H1 (cell line): ENCODE measurements around the gene EPHA6. TPM values are rescaled to one million over a fixed set of nuclear protein-coding genes. Genes with fewer than 3 reads are reported as not detected.

ENCODE experiments used
- ATF3 ChIP-seq: IDR thresholded peaks from 2 replicates; pipeline ENCODE4 v1.6.1; 2011; ENCODE audit warnings: low read depth, mild to moderate bottlenecking, low read length; ENCODE audit not compliant: insufficient read depth
- CTCF ChIP-seq, 3 experiments: IDR thresholded peaks; 1 replicate in 2 of 3; 2 replicates in 1 of 3; pipeline versions ENCODE4 v1.5.1 to v1.6.1; 2011; ENCODE audit warnings: low read length in 3 of 3, mild to moderate bottlenecking in 3 of 3, inconsistent platforms in 2 of 3, low read depth in 1 of 3, moderate library complexity in 1 of 3; ENCODE audit not compliant: insufficient read depth in 1 of 3; ENCODE audit errors: control extremely low read depth in 1 of 3
- POLR2A ChIP-seq, 2 experiments: IDR thresholded peaks; 1 replicate in 1 of 2; 2 replicates in 1 of 2; pipeline ENCODE4 v1.6.1; 2011; ENCODE audit warnings: low read depth in 2 of 2, low read length in 2 of 2, mild to moderate bottlenecking in 2 of 2; ENCODE audit errors: control extremely low read depth in 1 of 2
- RAD21 ChIP-seq, 2 experiments: IDR thresholded peaks in 1 of 2; conservative IDR thresholded peaks in 1 of 2; 2 replicates each; pipeline ENCODE4 v1.6.1; 2011; ENCODE audit warnings: low read depth in 2 of 2, low read length in 2 of 2, improper control_type of control experiment in 1 of 2, inconsistent platforms in 1 of 2, mild to moderate bottlenecking in 1 of 2, moderate library complexity in 1 of 2
- SAP30 ChIP-seq: fragments of 300-600 bp; sonication (generic); IDR thresholded peaks from 2 replicates; pipeline ENCODE4 v1.7.1; 2012; ENCODE audit warnings: low read length, moderate library complexity, mild to moderate bottlenecking, inconsistent platforms; ENCODE audit not compliant: insufficient read depth, insufficient replicate concordance
- SIRT6 ChIP-seq: IDR thresholded peaks from one replicate; pipeline ENCODE4 v1.7.1; 2012; ENCODE audit warnings: low read length, inconsistent platforms
- polyA plus RNA-seq, 7 experiments: library from polyadenylated mRNA; depleted of rRNA in 3 of 7; stranded (reverse) in 5 of 7; unstranded in 2 of 7; fragments of >200 nt in 5 of 7; fragments of 200-250 nt in 2 of 7; gene quantifications; 1 replicate in 5 of 7; 2 replicates in 1 of 7; 4 replicates in 1 of 7; pipeline versions ENCODE4 v1.2.1 to v1.2.3, GENCODE V29; 2011 to 2013; ENCODE audit warnings: missing spikeins in 2 of 7, mixed read lengths in 2 of 7
- total RNA-seq: library from RNA; stranded (reverse); fragmentation: NEBNext Ultra II Directional; extraction: Animal tissue kit (Norgen Biotek cat#: 25700); gene quantifications from 2 replicates; pipeline ENCODE4 v1.2.1, GENCODE V29; 2021

EPHA6 gene
- total and polyA plus RNA-seq, 2 of the 8 experiments (the other 6 are each of a cell fraction or from before 2014, with no cell fraction given) = 0.83 to 3.2 TPM

DNA sequence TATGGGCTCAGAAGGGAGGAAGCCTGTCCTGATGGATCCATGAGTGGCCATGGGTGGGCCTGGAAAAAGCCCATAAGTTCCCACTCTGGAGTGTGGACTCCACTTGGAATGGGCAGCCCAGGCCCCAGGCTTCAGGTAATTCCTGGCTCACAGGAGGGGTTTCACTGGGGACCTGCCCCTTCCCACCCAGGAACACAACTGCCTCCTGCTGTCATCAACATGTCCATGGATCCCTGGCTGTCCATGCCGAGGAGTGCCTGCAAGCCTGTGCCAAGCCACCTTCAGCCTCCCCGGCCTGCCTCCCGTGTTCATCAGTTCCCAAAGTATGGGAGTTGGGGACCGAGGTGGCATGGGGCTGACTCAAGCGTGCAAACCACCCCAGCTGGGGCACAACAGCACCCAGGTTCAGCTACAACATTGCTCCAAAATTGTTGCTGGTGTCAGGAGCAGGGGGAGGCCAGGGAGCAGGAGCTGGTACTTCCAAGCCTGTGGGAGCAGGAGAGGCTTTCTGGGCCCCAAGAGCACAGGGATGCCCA, 479.3 kb downstream of the EPHA6 start (continued):
- TF ChIP-seq CTCF (IDR thresholded peaks at IDR 0.05; ENCODE audit: control extremely low read depth in 1 of 3, insufficient read depth in 1 of 3, low read depth in 1 of 3, low read length in 3 of 3) (no peak), SAP30 (no peak), POLR2A (IDR thresholded peaks at IDR 0.05; ENCODE audit: control extremely low read depth in 1 of 2, low read depth in 2 of 2, low read length in 2 of 2) (no peak), ATF3 (no peak), RAD21 (IDR thresholded peaks at IDR 0.05 in 1 of 2, conservative IDR thresholded peaks at IDR 0.05 in 1 of 2; ENCODE audit: low read depth in 2 of 2, low read length in 2 of 2) (no peak), SIRT6 (no peak)
